ENCODE results near the gene ING4.

ING4 gene

GRCh38 chr12:6606331-6607131, 56.4 kb downstream of the ING4 start:
- peak; percentile 64 for DNase-seq (ENCODE audit: low read depth)

- no peak for DNase-seq (ENCODE audit: low read depth)
Measured at GRCh38 chr12:6605421-6606330, 57.2 kb downstream of the ING4 start.

- DNase-seq (ENCODE audit: low read depth): no peak
Measured at GRCh38 chr12:6604259-6605029, 58.5 kb downstream of the ING4 start.

- no peak for DNase-seq (ENCODE audit: low read depth)
Measured at GRCh38 chr12:6603095-6603567, 59.8 kb downstream of the ING4 start.

GRCh38 chr12:6602526-6602925, 60.4 kb downstream of the ING4 start:
- no peak for DNase-seq (ENCODE audit: low read depth)
